Upper lobe of right lung (tissue), 1 donor: Measurements from ENCODE around the gene MAN2B2. TPM values are rescaled to one million over a fixed set of nuclear protein-coding genes. Genes with fewer than 3 reads are reported as not detected.

Experiments
- ATAC-seq: fragments of 200-7000 bp; cut with Tn5 transposase; one replicate; pipeline ENCODE4 v1.9.1; 2020; ENCODE audit warnings: mild to moderate bottlenecking, moderate library complexity
- DNase-seq: peaks from one replicate; pipeline ENCODE4 v3.0.0-alpha.2; 2020
- H3K27ac ChIP-seq: fragments of 200-600 bp; one replicate; pipeline ENCODE4 v1.8.0; 2022
- H3K27me3 ChIP-seq: fragments of 200-600 bp; one replicate; pipeline ENCODE4 v1.8.0; 2022; ENCODE audit warnings: mild to moderate bottlenecking
- H3K36me3 ChIP-seq: fragments of 200-600 bp; one replicate; pipeline ENCODE4 v1.8.0; 2022
- H3K4me1 ChIP-seq: fragments of 200-600 bp; one replicate; pipeline ENCODE4 v1.8.0; 2022
- H3K4me3 ChIP-seq: fragments of 200-600 bp; one replicate; pipeline ENCODE4 v1.8.0; 2022; ENCODE audit warnings: mild to moderate bottlenecking
- H3K9me3 ChIP-seq: fragments of 200-600 bp; one replicate; pipeline ENCODE4 v1.8.0; 2022
- CTCF ChIP-seq: fragments of 200-600 bp; IDR thresholded peaks from one replicate; pipeline ENCODE4 v1.8.0; 2022; ENCODE audit warnings: antibody characterized with exemption
- intact Hi-C: fragments of 100-400 bp; cut with DNase I; formaldehyde crosslinking; loops from one replicate; pipeline ENCODE4 v1.11.0; 2022
- total RNA-seq: library from RNA; stranded (reverse); fragmentation: NEBNext Ultra II Directional; extraction: Animal tissue kit (Norgen Biotek cat#: 25700); gene quantifications from one replicate; pipeline ENCODE4 v1.2.1, GENCODE V29; 2021
- donor health status: DM: no; HTN: yes; CAD: no; lungs with severe emphysema.

The MAN2B2 gene
- total RNA-seq, 1 donor from 2014 or later: 39.6 TPM

DNA sequence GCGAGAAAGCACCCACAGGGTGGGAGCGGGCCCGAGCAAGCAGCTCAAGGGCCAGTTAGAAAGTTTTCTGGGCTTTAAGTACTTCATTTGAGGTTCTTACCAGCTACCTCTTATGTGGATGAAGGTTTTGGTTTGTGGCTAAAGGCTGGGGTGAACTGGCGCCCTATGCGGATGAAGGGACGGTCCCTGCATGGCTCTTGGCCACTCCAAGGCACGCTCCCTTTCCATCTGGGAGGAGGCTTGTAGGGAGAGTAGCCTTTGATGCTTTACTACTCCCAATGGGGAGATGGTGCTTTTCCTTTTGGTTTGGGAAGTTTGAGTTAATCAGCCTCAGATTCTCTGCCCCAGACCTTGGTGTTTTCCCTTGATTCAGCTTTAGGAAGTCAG, 83.2 kb downstream of the MAN2B2 start:
- TF ChIP-seq CTCF: no peak
- Histone ChIP-seq H3K4me1 (no peaks in the 10 kb centered on the region), H3K27me3 (no peaks in the 10 kb centered on the region), H3K27ac (no peak overlapping the region), H3K36me3 (no peaks in the 10 kb centered on the region), H3K9me3 (no peaks in the 10 kb centered on the region), H3K4me3 (peak overlapping the region; percentile 43)
- ATAC-seq (no peak), DNase-seq (no peak)
- intact Hi-C loops: no loop called here

GRCh38 chr4:6658597-6659075, 83.6 kb downstream of the MAN2B2 start:
- Histone ChIP-seq H3K4me1 (no peaks in the 10 kb centered on the region), H3K4me3 (peak overlapping the region; percentile 43), H3K27ac (no peak overlapping the region), H3K36me3 (no peaks in the 10 kb centered on the region), H3K27me3 (peaks cover under 1% of the 10 kb centered on the region), H3K9me3 (no peaks in the 10 kb centered on the region)
- DNase-seq: peak; percentile 77
- TF ChIP-seq CTCF: no peak
- peak; percentile 86 for ATAC-seq
- intact Hi-C loops: no loop called here

GRCh38 chr4:6659897-6660296, 84.9 kb downstream of the MAN2B2 start:
- H3K27me3 ChIP-seq: peaks cover 9% of the 10 kb centered on the region
- no peaks in the 10 kb centered on the region for H3K9me3 ChIP-seq
- H3K4me1 ChIP-seq: peaks cover 10% of the 10 kb centered on the region
- no peak for TF ChIP-seq CTCF
- intact Hi-C loops: no loop called here
- ATAC-seq (no peak), DNase-seq (no peak)
- no peak overlapping the region for H3K27ac ChIP-seq
- H3K36me3 ChIP-seq: no peaks in the 10 kb centered on the region
- no peak overlapping the region for H3K4me3 ChIP-seq

DNA sequence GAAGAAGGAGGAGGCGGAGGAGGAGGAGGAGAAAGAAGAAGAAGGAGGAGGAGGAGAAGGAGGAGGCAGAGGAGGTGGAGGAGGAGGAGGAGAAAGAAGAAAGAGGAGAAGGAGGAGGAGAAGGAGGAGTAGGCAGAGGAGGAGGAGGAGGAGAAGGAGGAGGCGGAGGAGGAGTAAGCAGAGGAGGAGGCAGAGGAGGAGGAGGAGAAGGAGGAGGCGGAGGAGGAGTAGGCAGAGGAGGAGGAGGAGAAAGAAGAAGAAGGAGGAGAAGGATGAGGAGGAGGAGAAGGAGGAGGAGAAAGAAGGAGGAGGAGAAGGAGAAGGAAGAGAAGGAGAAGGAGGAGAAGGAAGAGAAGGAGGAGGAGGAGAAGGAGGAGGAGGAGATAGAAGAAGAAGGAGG, 85.4 kb downstream of the MAN2B2 start:
- ATAC-seq: no peak

GRCh38 chr4:6662591-6662990, 87.6 kb downstream of the MAN2B2 start:
- H3K27me3 ChIP-seq: peaks cover 9% of the 10 kb centered on the region

More for the DNA sequence above, 85.4 kb downstream of the MAN2B2 start:
- intact Hi-C loops: no loop called here
- Histone ChIP-seq H3K9me3 (no peaks in the 10 kb centered on the region), H3K4me1 (peaks cover 10% of the 10 kb centered on the region), H3K27me3 (peaks cover 9% of the 10 kb centered on the region), H3K27ac (no peak overlapping the region), H3K4me3 (no peak overlapping the region), H3K36me3 (no peaks in the 10 kb centered on the region)
- DNase-seq: no peak
- no peak for TF ChIP-seq CTCF

More at GRCh38 chr4:6662591-6662990, 87.6 kb downstream of the MAN2B2 start:
- no peak for ATAC-seq
- no peak overlapping the region for H3K4me3 ChIP-seq
- TF ChIP-seq CTCF: no peak
- no peak for DNase-seq
- peaks cover 10% of the 10 kb centered on the region for H3K4me1 ChIP-seq
- H3K36me3 ChIP-seq: no peaks in the 10 kb centered on the region
- H3K27ac ChIP-seq: no peak overlapping the region
- H3K9me3 ChIP-seq: no peaks in the 10 kb centered on the region
- intact Hi-C loops: no loop called here
